ENCODE measurements around the gene GNAI2.

Gene GNAI2

DNA sequence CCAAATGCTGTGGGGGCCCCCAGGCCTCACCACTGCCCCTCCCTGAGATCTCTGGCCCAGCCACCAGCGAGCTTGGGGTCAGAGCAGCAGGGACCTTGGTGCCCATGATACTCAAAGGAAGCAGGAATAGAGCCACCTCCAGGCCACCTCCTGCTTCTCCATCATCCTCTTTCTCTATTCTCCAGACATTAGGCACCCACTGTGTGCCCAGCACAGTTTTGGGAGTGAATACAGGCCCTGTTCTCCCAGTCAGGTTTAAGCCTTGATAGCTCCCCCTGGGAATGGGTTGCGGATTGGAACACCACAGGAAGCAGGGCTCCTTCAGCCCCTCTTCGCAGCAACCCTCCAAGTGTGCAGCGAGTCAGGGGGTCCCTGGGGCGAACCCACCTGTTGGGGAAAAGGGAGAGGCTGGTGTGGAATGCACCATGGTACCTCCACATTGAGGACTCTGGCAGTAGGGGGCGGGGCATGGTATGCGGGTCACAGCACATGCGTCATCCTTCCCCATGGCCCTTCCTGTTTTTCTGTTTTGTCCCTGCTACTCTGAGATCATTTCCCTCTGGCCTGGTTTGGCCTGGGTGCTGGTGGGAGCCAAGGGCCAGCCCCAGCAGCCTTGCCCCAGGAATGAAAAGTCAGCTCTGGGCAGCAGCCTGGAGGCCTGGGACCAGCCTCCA lies 18.7 kb downstream of the GNAI2 start:
- no peak overlapping the region for H3K4me3 ChIP-seq (ENCODE audit: insufficient read depth, low read depth, low read length, poor library complexity, severe bottlenecking)
- no peaks in the 10 kb centered on the region for H3K9me3 ChIP-seq (ENCODE audit: control insufficient read depth, low read length)
- H3K27me3 ChIP-seq (replicated peaks; ENCODE audit: control insufficient read depth, insufficient read depth, low read length, poor library complexity, severe bottlenecking): no peaks in the 10 kb centered on the region
- H3K27ac ChIP-seq (ENCODE audit: insufficient read depth, low read length, poor library complexity, severe bottlenecking): peak overlapping the region; percentile 2
- peaks cover 77% of the 10 kb centered on the region for H3K36me3 ChIP-seq (ENCODE audit: control insufficient read depth, insufficient read depth, low read length)
- H3K4me1 ChIP-seq (ENCODE audit: control insufficient read depth, insufficient read depth, low read length, poor library complexity, severe bottlenecking): no peaks in the 10 kb centered on the region
- no peak for DNase-seq

DNA sequence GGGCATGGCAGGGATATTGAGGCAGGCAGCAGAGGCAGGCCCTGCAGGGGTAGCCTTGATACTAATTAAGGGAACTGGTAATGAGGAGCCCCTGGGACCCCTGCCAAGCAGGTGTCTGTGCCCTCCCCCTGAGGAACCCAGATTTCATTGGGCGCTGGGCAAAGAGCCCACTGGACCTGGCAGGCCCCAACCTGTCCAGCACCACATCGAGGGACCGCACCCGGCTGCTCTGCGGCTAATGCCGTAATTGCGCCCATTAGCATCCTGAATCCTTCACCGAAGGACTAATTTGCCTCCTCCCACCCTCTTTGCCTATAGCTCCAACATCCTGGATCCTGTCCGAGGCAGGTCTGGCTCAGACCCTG lies 19.2 kb downstream of the GNAI2 start:
- Histone ChIP-seq H3K4me1 (ENCODE audit: control insufficient read depth, insufficient read depth, low read length, poor library complexity, severe bottlenecking) (peaks cover 3% of the 10 kb centered on the region), H3K4me3 (ENCODE audit: insufficient read depth, low read depth, low read length, poor library complexity, severe bottlenecking) (no peak overlapping the region), H3K27me3 (replicated peaks; ENCODE audit: control insufficient read depth, insufficient read depth, low read length, poor library complexity, severe bottlenecking) (no peaks in the 10 kb centered on the region), H3K27ac (ENCODE audit: insufficient read depth, low read length, poor library complexity, severe bottlenecking) (peak overlapping the region; percentile 2), H3K9me3 (ENCODE audit: control insufficient read depth, low read length) (no peaks in the 10 kb centered on the region), H3K36me3 (ENCODE audit: control insufficient read depth, insufficient read depth, low read length) (peaks cover 77% of the 10 kb centered on the region)
- no peak for DNase-seq

DNA sequence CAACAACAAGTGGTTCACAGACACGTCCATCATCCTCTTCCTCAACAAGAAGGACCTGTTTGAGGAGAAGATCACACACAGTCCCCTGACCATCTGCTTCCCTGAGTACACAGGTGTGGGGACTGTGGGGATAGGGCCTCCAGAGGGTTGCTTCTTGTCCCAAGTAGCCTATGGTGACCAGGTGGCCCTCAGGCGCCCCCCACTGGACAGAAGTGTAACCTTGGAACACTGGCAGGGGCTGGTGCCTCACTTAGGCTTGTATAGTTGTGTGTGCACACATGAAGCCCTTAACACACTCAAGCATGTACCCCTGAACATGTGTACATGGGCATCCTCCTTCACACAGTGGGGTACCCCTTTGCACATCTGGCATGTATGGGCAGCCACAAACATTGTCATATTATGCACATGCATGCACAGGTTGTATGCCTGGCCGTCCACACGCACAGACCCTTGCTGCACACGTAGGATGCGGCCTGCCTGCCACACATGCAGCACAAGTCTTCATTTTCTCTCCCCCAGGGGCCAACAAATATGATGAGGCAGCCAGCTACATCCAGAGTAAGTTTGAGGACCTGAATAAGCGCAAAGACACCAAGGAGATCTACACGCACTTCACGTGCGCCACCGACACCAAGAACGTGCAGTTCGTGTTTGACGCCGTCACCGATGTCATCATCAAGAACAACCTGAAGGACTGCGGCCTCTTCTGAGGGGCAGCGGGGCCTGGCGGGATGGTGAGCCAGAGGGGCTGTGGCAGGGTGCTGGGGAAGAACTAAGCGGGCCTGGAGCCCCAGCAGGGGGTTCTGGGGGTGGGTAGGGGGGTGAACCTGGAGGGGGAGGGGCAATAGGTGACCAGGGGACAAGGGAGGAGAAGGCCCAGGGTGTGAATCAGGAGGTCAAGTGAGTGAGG lies 21.2 kb downstream of the GNAI2 start:
- DNase-seq: no peak
- Histone ChIP-seq H3K4me3 (ENCODE audit: insufficient read depth, low read depth, low read length, poor library complexity, severe bottlenecking) (no peak overlapping the region), H3K4me1 (ENCODE audit: control insufficient read depth, insufficient read depth, low read length, poor library complexity, severe bottlenecking) (peaks cover 7% of the 10 kb centered on the region), H3K9me3 (ENCODE audit: control insufficient read depth, low read length) (no peaks in the 10 kb centered on the region), H3K36me3 (ENCODE audit: control insufficient read depth, insufficient read depth, low read length) (peaks cover 64% of the 10 kb centered on the region), H3K27me3 (replicated peaks; ENCODE audit: control insufficient read depth, insufficient read depth, low read length, poor library complexity, severe bottlenecking) (no peaks in the 10 kb centered on the region), H3K27ac (ENCODE audit: insufficient read depth, low read length, poor library complexity, severe bottlenecking) (no peak overlapping the region)

DNA sequence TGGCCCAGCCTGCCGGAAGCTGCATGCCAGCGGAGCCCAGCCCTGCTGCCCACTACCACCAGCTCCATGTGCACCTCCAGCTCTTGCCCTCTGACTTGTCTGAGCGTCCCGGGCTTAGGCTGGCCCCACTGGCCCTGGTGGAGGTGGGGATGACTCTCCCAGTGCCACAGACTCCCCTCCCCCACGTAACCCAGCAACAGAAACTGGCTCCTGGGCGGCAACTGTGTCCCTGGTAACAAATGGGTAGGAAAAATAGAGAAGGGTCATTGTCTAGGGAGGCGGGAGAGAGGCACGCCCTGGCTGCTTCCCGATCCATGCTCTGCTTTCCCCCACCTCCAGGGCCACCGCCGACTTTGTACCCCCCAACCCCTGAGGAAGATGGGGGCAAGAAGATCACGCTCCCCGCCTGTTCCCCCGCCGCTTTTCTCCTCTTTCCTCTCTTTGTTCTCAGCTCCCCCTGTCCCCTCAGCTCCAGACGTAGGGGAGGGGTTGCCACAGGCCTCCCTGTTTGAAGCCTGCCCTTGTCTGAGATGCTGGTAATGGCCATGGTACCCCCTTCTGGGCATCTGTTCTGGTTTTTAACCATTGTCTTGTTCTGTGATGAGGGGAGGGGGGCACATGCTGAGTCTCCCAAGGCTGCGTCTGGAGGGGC lies 22.2 kb downstream of the GNAI2 start:
- Histone ChIP-seq H3K4me3 (ENCODE audit: insufficient read depth, low read depth, low read length, poor library complexity, severe bottlenecking) (no peak overlapping the region), H3K4me1 (ENCODE audit: control insufficient read depth, insufficient read depth, low read length, poor library complexity, severe bottlenecking) (peaks cover 7% of the 10 kb centered on the region), H3K9me3 (ENCODE audit: control insufficient read depth, low read length) (no peaks in the 10 kb centered on the region), H3K27ac (ENCODE audit: insufficient read depth, low read length, poor library complexity, severe bottlenecking) (no peak overlapping the region), H3K27me3 (replicated peaks; ENCODE audit: control insufficient read depth, insufficient read depth, low read length, poor library complexity, severe bottlenecking) (no peaks in the 10 kb centered on the region), H3K36me3 (ENCODE audit: control insufficient read depth, insufficient read depth, low read length) (peaks cover 54% of the 10 kb centered on the region)
- DNase-seq: no peak

DNA sequence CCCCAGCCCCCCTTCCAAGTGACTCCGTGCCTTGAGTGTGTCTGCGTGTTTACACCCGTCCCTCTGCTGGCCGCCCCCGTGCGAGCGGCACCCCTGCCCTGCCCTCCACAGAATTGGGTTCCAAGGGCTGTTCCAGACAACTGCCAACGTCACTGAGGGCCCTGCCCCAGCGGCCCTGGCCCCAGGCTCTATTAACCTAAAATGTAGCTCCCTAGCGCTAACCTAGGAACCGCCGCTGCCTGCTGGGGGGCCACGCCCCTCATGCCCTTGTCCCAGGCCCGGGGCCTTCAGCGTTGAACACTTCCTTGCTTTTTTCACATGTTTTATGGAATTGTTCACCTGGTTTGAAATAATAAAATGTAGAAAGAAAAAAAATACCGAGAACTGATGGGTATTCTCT lies 23.0 kb downstream of the GNAI2 start:
- H3K36me3 ChIP-seq (ENCODE audit: control insufficient read depth, insufficient read depth, low read length): peaks cover 46% of the 10 kb centered on the region
- H3K4me1 ChIP-seq (ENCODE audit: control insufficient read depth, insufficient read depth, low read length, poor library complexity, severe bottlenecking): peaks cover 7% of the 10 kb centered on the region
- no peaks in the 10 kb centered on the region for H3K9me3 ChIP-seq (ENCODE audit: control insufficient read depth, low read length)
- no peak for DNase-seq
- H3K27ac ChIP-seq (ENCODE audit: insufficient read depth, low read length, poor library complexity, severe bottlenecking): no peak overlapping the region
- no peaks in the 10 kb centered on the region for H3K27me3 ChIP-seq (replicated peaks; ENCODE audit: control insufficient read depth, insufficient read depth, low read length, poor library complexity, severe bottlenecking)
- H3K4me3 ChIP-seq (ENCODE audit: insufficient read depth, low read depth, low read length, poor library complexity, severe bottlenecking): no peak overlapping the region

DNA sequence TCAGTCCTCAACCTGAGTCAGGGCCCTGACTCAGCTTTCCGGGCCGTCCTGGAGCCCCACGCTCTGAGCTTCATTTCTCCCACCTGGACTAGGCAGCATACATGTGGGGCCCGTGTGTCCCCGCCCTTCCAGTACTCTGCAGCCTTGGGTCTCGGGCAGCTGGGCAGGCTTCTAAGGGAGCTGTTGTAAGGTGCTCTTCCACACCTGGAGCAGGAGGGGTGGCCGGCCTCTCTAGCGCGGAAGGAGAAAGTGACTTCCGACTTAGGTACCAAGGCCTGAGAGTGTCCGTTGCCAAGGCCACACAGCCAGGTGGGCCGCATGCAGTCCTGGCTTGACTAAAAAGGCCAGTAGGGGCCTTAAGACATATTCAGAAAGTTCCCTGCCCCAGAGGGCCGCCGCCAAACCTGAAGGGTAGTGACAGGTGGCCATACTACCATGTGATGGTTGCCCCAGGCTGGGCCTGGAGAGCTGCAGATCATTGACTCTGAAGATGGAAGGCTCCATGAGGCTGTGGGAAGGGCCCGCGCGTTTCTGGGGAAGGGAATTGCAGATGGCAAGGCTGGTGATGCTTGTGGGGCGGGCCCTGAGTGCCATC lies 23.5 kb downstream of the GNAI2 start:
- Histone ChIP-seq H3K27me3 (replicated peaks; ENCODE audit: control insufficient read depth, insufficient read depth, low read length, poor library complexity, severe bottlenecking) (no peaks in the 10 kb centered on the region), H3K27ac (ENCODE audit: insufficient read depth, low read length, poor library complexity, severe bottlenecking) (peak overlapping the region; percentile 57), H3K9me3 (ENCODE audit: control insufficient read depth, low read length) (no peaks in the 10 kb centered on the region), H3K4me3 (ENCODE audit: insufficient read depth, low read depth, low read length, poor library complexity, severe bottlenecking) (peak overlapping the region; percentile 54), H3K4me1 (ENCODE audit: control insufficient read depth, insufficient read depth, low read length, poor library complexity, severe bottlenecking) (peaks cover 7% of the 10 kb centered on the region), H3K36me3 (ENCODE audit: control insufficient read depth, insufficient read depth, low read length) (peaks cover 41% of the 10 kb centered on the region)
- no peak for DNase-seq

DNA sequence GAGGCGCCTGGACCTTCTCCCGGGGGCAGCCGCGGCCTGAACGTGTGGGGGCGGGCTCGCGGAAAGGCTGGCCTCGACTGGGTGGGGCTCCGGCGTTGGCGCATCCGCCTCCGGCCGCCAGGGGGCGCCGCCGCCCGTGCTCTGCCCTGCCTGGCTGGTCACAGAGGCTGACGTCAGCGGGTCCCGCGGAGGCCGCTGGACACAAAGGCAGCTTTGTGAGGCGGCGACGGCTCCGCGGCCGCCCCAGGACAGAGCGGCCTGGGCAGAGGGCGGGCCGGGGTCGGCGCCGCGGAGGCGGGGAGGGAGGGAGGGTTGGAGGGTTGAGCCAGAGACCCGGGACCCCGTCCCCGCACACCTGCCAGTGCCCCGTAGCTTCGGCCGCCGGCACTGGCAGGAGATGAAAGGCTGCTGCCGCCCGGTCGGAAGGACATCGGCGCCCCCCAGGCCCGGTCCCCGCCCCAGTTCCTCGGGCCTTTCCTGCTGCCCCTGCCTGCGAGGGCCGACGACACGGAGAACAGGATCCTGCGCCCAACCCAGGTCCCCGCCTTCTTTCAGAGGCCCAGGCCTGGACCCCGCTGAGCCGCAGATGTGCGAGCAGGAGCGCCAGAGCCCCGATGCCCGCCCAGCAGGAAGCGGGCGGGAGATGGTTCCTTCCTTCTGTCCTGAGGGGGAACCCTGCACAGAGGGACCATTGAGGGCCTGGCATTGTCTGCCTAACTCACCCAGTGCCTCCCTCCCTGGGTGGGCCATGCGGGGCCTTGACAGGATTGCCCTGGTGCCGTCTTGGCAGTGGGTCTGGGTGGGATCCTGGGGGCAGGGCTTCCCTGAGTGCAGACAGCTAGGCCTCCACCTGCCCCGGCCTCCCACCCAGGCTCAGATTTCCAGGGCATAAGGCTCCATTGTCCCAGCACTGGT lies 24.3 kb downstream of the GNAI2 start:
- H3K4me3 ChIP-seq (ENCODE audit: insufficient read depth, low read depth, low read length, poor library complexity, severe bottlenecking): peak overlapping the region; percentile 54
- DNase-seq: peak; percentile 70 to 80 (median 72)
- H3K27ac ChIP-seq (ENCODE audit: insufficient read depth, low read length, poor library complexity, severe bottlenecking): peak overlapping the region; percentile 57
- H3K9me3 ChIP-seq (ENCODE audit: control insufficient read depth, low read length): no peaks in the 10 kb centered on the region
- H3K27me3 ChIP-seq (replicated peaks; ENCODE audit: control insufficient read depth, insufficient read depth, low read length, poor library complexity, severe bottlenecking): no peaks in the 10 kb centered on the region
- peaks cover 33% of the 10 kb centered on the region for H3K36me3 ChIP-seq (ENCODE audit: control insufficient read depth, insufficient read depth, low read length)
- peaks cover 7% of the 10 kb centered on the region for H3K4me1 ChIP-seq (ENCODE audit: control insufficient read depth, insufficient read depth, low read length, poor library complexity, severe bottlenecking)

DNA sequence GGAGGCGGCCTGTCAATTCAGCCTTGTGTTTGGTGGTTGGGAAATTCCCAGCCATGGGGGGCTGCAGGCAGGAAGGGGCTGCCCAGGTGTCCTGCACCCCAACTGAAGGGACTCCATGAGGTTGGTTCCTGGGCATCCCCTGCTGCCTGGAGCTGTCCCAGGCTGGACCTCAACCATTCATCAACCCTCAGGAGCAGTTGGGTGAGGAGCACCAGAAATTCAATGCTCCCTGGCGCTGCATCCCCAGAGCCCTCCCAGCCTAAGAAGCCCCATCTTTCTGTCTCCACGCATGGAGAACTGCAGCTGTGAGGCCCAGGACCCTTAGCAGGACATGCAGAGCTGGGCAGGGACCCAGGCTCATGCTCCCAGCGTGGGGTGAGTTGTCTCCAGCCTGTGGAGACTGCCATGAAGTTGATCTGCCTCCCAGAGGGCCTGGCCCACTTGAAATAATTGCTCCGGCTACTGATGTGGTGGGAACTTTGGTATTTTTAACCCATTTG lies 25.0 kb downstream of the GNAI2 start:
- Histone ChIP-seq H3K27ac (ENCODE audit: insufficient read depth, low read length, poor library complexity, severe bottlenecking) (no peak overlapping the region), H3K36me3 (ENCODE audit: control insufficient read depth, insufficient read depth, low read length) (peaks cover 30% of the 10 kb centered on the region), H3K9me3 (ENCODE audit: control insufficient read depth, low read length) (no peaks in the 10 kb centered on the region), H3K27me3 (replicated peaks; ENCODE audit: control insufficient read depth, insufficient read depth, low read length, poor library complexity, severe bottlenecking) (no peaks in the 10 kb centered on the region), H3K4me1 (ENCODE audit: control insufficient read depth, insufficient read depth, low read length, poor library complexity, severe bottlenecking) (peaks cover 7% of the 10 kb centered on the region), H3K4me3 (ENCODE audit: insufficient read depth, low read depth, low read length, poor library complexity, severe bottlenecking) (no peak overlapping the region)
- no peak for DNase-seq

DNA sequence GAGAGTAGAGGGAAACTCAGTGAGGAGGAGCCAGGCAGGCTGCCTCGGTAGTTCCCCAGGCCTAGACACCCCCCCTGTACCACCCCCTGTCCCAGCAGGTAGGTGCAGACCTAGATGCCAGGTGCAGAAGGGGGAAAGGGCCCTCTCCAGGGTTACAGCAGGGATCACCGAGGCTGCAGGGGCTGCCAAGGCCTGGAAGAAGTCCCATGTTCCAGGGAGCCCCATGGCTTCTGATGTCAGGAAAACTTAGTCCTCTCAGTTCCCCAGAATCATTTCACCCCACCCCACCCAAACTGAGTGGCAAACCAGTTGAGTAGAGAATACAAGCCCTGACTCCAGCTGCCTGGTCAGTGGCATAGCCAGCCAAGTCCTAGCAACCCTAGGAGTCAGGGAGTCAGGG lies 25.5 kb downstream of the GNAI2 start:
- no peak for DNase-seq
- peaks cover 7% of the 10 kb centered on the region for H3K4me1 ChIP-seq (ENCODE audit: control insufficient read depth, insufficient read depth, low read length, poor library complexity, severe bottlenecking)
- no peak overlapping the region for H3K4me3 ChIP-seq (ENCODE audit: insufficient read depth, low read depth, low read length, poor library complexity, severe bottlenecking)
- H3K36me3 ChIP-seq (ENCODE audit: control insufficient read depth, insufficient read depth, low read length): peaks cover 25% of the 10 kb centered on the region
- H3K27ac ChIP-seq (ENCODE audit: insufficient read depth, low read length, poor library complexity, severe bottlenecking): no peak overlapping the region
- H3K27me3 ChIP-seq (replicated peaks; ENCODE audit: control insufficient read depth, insufficient read depth, low read length, poor library complexity, severe bottlenecking): no peaks in the 10 kb centered on the region
- H3K9me3 ChIP-seq (ENCODE audit: control insufficient read depth, low read length): no peaks in the 10 kb centered on the region
